H4 (cell line): ENCODE results near the gene ATXN2L. TPM values are rescaled to one million over a fixed set of nuclear protein-coding genes. Genes with fewer than 3 reads are reported as not detected.
"Not testable (repeated sequence)": the region's sequence is repeated elsewhere in the genome, so short reads cannot be mapped to it uniquely, and the experiment has no call there.

ENCODE experiments used
- DNase-seq: peaks from one replicate; pipeline ENCODE4 v3.0.0-alpha.2; 2015; ENCODE audit warnings: low spot score
- total RNA-seq: library from RNA; depleted of rRNA; stranded (reverse); fragments of >200 nt; shearing (Covaris generic); gene quantifications from 2 replicates; pipeline ENCODE4 v1.2.3, GENCODE V29; 2014

The ATXN2L gene
- total RNA-seq, 1 experiment from 2014 or later, result 31.0 TPM

GRCh38 chr16:28837672-28838557 lies 15.1 kb downstream of the ATXN2L start:
- DNase-seq, result no peak

- DNase-seq, result no peak
Measured at GRCh38 chr16:28838558-28838918, 15.7 kb downstream of the ATXN2L start.

- DNase-seq, result no peak
Measured at GRCh38 chr16:28839004-28839639, 16.3 kb downstream of the ATXN2L start.

- no peak for DNase-seq
Measured at GRCh38 chr16:28839899-28840298, 17.1 kb downstream of the ATXN2L start.

GRCh38 chr16:28842696-28843095 lies 19.9 kb downstream of the ATXN2L start:
- no peak for DNase-seq

GRCh38 chr16:28843766-28844165 lies 21.0 kb downstream of the ATXN2L start:
- DNase-seq, result no peak

- no peak for DNase-seq
Measured at GRCh38 chr16:28844226-28844885, 21.6 kb downstream of the ATXN2L start.

- no peak for DNase-seq
Measured at GRCh38 chr16:28845293-28845692, 22.5 kb downstream of the ATXN2L start.

- DNase-seq, result no peak
Measured at GRCh38 chr16:28845761-28846079, 22.9 kb downstream of the ATXN2L start.

GRCh38 chr16:28846080-28846932 lies 23.5 kb downstream of the ATXN2L start, which contains the start of gene TUFM:
Gene TUFM, minus strand, starts transcription at chr16:28846348. Its CDS starts 79 bp downstream, at chr16:28846269.
- peak; percentile 98 for DNase-seq

- DNase-seq, result no peak
Measured at GRCh38 chr16:28846933-28847273, 24.1 kb downstream of the ATXN2L start.

GRCh38 chr16:28858421-28858820 lies 35.6 kb downstream of the ATXN2L start:
- DNase-seq, result no peak

GRCh38 chr16:28859326-28859725 lies 36.5 kb downstream of the ATXN2L start:
- DNase-seq, result no peak

GRCh38 chr16:28863929-28864793 lies 41.4 kb downstream of the ATXN2L start:
- DNase-seq, result no peak

- DNase-seq, result no peak
Measured at GRCh38 chr16:28865001-28865688, 42.3 kb downstream of the ATXN2L start.

GRCh38 chr16:28865722-28866453 lies 43.1 kb downstream of the ATXN2L start:
- no peak for DNase-seq

- no peak for DNase-seq
Measured at GRCh38 chr16:28866454-28866804, 43.6 kb downstream of the ATXN2L start.

- no peak for DNase-seq
Measured at GRCh38 chr16:28867241-28867640, 44.4 kb downstream of the ATXN2L start.

GRCh38 chr16:28867646-28868045 lies 44.8 kb downstream of the ATXN2L start:
- DNase-seq, result not testable (repeated sequence)

GRCh38 chr16:28869201-28869600 lies 46.4 kb downstream of the ATXN2L start:
- DNase-seq, result no peak
